GM12873 (cell line): Measurements from ENCODE around the gene GSTA1.

Experiments used
- CTCF ChIP-seq: IDR thresholded peaks from 2 replicates; pipeline ENCODE4 v1.5.1; 2012; ENCODE audit warnings: low read depth, mild to moderate bottlenecking, moderate library complexity, low read length, control low read depth; ENCODE audit not compliant: insufficient read depth; ENCODE audit errors: missing control alignments

Gene GSTA1

GRCh38 chr6:52802806-52803205, 810 bp downstream of the GSTA1 start:
- no peak for TF ChIP-seq CTCF

GRCh38 chr6:52801188-52801841, 2.3 kb downstream of the GSTA1 start:
- no peak for TF ChIP-seq CTCF

DNA sequence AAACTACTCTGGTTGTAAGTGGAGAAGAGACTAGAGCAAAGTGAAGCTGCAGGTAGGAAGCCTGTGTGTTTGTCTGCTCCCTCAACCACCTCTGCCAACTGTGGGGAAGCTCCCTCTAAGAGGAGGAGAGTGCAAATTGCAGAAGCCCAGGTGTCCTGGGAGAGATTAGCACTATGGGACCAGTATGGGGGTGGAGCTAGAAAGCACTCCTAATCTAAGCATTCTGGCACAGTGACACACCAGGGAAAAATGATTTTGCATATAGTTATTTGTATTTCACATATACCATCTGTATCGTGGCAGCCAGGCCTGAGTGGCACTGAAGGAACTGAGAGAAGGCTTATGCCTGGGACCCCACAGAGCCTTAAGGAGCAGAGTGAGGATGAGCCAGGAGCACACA, 12.8 kb downstream of the GSTA1 start:
- TF ChIP-seq CTCF: no peak

GRCh38 chr6:52788478-52788877, 15.1 kb downstream of the GSTA1 start:
- TF ChIP-seq CTCF: no peak

DNA sequence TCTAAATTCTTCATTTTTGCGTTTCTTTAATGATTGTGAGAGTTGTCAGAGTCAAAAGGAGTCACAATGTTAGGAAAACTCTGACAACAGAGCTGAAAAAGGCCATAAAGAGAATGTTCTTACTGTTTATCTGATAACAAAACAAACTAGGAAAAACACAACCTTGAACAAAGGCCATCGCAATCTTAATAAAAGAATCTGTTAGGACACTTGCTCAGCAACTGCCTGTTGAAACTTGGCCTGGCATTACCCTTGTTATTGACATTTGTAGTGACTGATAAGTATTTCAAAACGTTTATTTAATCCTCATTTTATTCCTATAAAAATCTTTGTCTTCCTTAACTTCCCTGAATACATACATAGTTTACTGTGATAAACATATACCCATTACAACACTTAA, 15.7 kb downstream of the GSTA1 start:
- no peak for TF ChIP-seq CTCF

GRCh38 chr6:52786249-52786956, 17.2 kb downstream of the GSTA1 start:
- no peak for TF ChIP-seq CTCF

DNA sequence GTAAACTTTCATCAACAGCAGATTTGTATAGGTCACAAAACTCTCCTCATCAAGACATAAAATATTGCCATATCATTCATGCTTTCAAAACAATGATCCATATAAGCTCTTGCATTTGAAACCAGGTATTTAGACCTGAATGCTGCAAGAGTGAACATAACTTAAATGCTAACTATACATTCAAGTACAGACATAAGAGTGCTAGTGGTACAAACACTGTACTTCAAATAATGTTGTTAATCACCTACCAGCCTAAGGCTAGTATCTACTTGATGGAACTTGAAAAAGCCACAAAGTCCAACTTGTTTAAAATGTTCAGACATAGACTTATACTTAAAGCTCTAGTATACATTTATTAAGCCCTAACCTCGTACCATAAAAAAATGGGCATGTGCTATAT, 24.4 kb downstream of the GSTA1 start:
- TF ChIP-seq CTCF: no peak
